ENCODE measurements around the gene ABHD15. TPM values are rescaled to one million over a fixed set of nuclear protein-coding genes. Genes with fewer than 3 reads are reported as not detected.

The ABHD15 gene
- total and polyA plus RNA-seq, 9 of the 15 experiments (the other 6 are each of a cell fraction or from before 2014, with no cell fraction given): 0.85 to 4.2 (median 2.1) TPM

DNA sequence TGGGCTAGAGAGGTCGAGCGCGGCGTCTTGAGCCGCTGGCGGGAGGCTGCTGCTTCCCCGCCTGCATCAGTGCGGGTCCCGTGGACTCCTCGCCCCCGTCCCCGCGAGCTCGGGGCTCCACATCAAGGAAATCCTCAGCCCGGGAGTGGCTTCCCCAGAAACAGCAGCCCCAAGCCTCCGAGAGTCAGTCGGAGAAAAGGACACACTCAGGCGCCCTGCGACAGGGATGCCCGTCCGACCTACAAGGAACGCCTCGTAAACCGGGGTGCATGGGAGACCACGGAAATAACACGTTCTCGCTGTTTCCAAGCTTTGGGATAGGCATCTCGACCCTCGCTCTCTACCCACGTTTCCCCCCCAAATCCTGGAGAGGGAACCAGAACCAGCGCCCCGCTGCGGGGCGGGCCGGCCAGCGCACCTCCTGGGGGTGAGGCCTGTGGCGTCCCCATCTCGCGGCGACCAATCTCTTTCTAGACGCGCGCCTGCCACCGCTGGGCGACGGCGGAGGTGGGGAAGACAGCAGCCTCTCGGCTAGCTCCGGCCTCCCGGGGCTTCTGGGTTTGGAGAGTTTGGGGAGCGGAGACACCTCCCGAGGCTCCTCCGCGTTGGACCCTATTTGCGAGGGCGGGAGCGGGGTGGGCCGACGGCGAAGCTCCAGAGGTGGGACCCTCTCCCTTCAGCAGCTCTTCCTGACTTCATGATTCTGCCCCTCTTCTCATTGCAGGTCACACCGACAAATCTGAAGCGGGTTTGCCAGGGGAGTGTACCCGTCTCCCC is 905 bp upstream of the ABHD15 start (continued):
- TF ChIP-seq, protein P1, sequence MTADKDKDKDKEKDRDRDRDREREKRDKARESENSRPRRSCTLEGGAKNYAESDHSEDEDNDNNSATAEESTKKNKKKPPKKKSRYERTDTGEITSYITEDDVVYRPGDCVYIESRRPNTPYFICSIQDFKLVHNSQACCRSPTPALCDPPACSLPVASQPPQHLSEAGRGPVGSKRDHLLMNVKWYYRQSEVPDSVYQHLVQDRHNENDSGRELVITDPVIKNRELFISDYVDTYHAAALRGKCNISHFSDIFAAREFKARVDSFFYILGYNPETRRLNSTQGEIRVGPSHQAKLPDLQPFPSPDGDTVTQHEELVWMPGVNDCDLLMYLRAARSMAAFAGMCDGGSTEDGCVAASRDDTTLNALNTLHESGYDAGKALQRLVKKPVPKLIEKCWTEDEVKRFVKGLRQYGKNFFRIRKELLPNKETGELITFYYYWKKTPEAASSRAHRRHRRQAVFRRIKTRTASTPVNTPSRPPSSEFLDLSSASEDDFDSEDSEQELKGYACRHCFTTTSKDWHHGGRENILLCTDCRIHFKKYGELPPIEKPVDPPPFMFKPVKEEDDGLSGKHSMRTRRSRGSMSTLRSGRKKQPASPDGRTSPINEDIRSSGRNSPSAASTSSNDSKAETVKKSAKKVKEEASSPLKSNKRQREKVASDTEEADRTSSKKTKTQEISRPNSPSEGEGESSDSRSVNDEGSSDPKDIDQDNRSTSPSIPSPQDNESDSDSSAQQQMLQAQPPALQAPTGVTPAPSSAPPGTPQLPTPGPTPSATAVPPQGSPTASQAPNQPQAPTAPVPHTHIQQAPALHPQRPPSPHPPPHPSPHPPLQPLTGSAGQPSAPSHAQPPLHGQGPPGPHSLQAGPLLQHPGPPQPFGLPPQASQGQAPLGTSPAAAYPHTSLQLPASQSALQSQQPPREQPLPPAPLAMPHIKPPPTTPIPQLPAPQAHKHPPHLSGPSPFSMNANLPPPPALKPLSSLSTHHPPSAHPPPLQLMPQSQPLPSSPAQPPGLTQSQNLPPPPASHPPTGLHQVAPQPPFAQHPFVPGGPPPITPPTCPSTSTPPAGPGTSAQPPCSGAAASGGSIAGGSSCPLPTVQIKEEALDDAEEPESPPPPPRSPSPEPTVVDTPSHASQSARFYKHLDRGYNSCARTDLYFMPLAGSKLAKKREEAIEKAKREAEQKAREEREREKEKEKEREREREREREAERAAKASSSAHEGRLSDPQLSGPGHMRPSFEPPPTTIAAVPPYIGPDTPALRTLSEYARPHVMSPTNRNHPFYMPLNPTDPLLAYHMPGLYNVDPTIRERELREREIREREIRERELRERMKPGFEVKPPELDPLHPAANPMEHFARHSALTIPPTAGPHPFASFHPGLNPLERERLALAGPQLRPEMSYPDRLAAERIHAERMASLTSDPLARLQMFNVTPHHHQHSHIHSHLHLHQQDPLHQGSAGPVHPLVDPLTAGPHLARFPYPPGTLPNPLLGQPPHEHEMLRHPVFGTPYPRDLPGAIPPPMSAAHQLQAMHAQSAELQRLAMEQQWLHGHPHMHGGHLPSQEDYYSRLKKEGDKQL (CRISPR knock-in tag; IDR thresholded peaks at IDR 0.05; ENCODE audit: borderline replicate concordance): no peak
- no peak for TF ChIP-seq RFX5 (IDR thresholded peaks at IDR 0.05; ENCODE audit: low read depth, low read length)
- no peak for TF ChIP-seq ZNF766 (CRISPR knock-in tag; conservative IDR thresholded peaks at IDR 0.05)
- no peak for TF ChIP-seq NFE2 (IDR thresholded peaks at IDR 0.05; ENCODE audit: low read depth)
- no peak for TF ChIP-seq RBBP5 (IDR thresholded peaks at IDR 0.05; ENCODE audit: borderline replicate concordance, insufficient read depth, low read length, poor library complexity, severe bottlenecking)
- no peak for TF ChIP-seq ZNF431 (CRISPR knock-in tag; IDR thresholded peaks at IDR 0.05)
- 0 out of 2 replicates have a peak, but pooled peaks have one; percentile 4 for TF ChIP-seq TEAD4 (IDR thresholded peaks at IDR 0.05; ENCODE audit: low read length)
- TF ChIP-seq TEAD4 (CRISPR knock-in tag; IDR thresholded peaks at IDR 0.05; ENCODE audit: borderline replicate concordance): no peak
- TF ChIP-seq, protein P2, sequence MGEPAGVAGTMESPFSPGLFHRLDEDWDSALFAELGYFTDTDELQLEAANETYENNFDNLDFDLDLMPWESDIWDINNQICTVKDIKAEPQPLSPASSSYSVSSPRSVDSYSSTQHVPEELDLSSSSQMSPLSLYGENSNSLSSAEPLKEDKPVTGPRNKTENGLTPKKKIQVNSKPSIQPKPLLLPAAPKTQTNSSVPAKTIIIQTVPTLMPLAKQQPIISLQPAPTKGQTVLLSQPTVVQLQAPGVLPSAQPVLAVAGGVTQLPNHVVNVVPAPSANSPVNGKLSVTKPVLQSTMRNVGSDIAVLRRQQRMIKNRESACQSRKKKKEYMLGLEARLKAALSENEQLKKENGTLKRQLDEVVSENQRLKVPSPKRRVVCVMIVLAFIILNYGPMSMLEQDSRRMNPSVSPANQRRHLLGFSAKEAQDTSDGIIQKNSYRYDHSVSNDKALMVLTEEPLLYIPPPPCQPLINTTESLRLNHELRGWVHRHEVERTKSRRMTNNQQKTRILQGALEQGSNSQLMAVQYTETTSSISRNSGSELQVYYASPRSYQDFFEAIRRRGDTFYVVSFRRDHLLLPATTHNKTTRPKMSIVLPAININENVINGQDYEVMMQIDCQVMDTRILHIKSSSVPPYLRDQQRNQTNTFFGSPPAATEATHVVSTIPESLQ (CRISPR knock-in tag; IDR thresholded peaks at IDR 0.05): no peak
- no peak for TF ChIP-seq HEY1 (CRISPR knock-in tag; IDR thresholded peaks at IDR 0.05; ENCODE audit: borderline replicate concordance)
- TF ChIP-seq PHF20 (IDR thresholded peaks at IDR 0.05; ENCODE audit: partially characterized antibody): no peak
- peak; percentile 77 for TF ChIP-seq CTBP1 (IDR thresholded peaks at IDR 0.05; ENCODE audit: borderline replicate concordance)
- TF ChIP-seq FIP1L1 (IDR thresholded peaks at IDR 0.05; ENCODE audit: low read depth, low read length, poor library complexity, severe bottlenecking): peak; percentile 12
- peak; percentile 62 to 83 for TF ChIP-seq E2F6 (IDR thresholded peaks at IDR 0.05; ENCODE audit: borderline replicate concordance in 1 of 2, extremely low read depth in 1 of 2, insufficient read depth in 1 of 2, insufficient read length in 1 of 2, low read depth in 1 of 2, low read length in 1 of 2, poor library complexity in 1 of 2, severe bottlenecking in 1 of 2)
- 0 out of 4 replicates have a peak, but pooled peaks of 1 of the 2 experiments have one; percentile 3 for TF ChIP-seq HDAC1 (IDR thresholded peaks at IDR 0.05)
- TF ChIP-seq MYBL2 (IDR thresholded peaks at IDR 0.05; ENCODE audit: low read depth): no peak
- no peak for TF ChIP-seq MYBL2 (CRISPR knock-in tag; IDR thresholded peaks at IDR 0.05; ENCODE audit: borderline replicate concordance)
- TF ChIP-seq SMC3 (conservative IDR thresholded peaks at IDR 0.05; ENCODE audit: insufficient read depth, low read depth, low read length): no peak
